Activated CD4-positive, alpha-beta T cell treated with anti-CD3 and anti-CD28 coated beads, Interleukin-2, amount 50 U/mL, for 16 hours (primary cell): ENCODE measurements around the gene C1QA.

Experiments used
- DNase-seq: peaks from one replicate; pipeline ENCODE4 v3.0.0-alpha.2; 2020

The C1QA gene

DNA sequence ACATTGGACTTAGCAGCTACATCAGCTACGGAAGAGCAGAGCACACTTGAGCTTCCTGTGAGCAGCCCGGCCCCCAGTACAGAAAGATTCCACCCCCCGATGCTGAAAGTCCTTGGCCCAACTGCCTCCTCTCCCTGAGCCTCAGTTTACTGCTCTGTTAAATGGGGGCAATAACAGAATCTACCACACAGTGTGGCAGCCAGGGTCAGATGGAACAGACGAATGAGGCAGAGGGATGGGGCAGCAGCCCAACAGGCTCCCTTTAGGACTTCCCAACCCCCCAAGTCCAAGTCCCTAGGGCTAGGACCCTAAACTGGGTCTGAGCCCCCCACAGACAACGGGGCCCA is 22.9 kb upstream of the C1QA start:
- no peak for DNase-seq

GRCh38 chr1:22613951-22614350 is 22.5 kb upstream of the C1QA start:
- DNase-seq = no peak

- no peak for DNase-seq
These were observed 20.5 kb upstream of the C1QA start for GRCh38 chr1:22615886-22616285.

DNA sequence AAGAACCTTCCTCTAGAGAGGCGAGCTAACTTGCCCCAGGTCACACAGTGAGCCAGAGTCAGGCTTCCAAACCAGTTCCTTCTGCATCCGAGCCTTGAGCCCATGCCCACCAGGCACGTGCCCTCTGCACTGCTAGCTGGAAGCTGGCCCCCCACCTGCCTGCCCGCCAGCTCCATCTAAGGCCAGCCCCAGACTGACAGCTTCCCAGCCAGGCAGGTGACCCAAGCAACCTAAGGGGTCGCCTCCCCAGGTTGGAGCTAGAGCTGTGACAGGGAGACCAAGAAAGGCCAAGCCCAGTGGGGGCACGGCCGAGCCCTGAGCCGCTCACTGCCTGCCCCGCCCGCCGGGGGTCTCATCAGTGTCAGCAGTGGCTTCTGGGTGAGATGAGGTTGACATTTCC is 19.9 kb upstream of the C1QA start:
- no peak for DNase-seq

- no peak for DNase-seq
These were observed 18.4 kb upstream of the C1QA start for GRCh38 chr1:22618056-22618455.

DNA sequence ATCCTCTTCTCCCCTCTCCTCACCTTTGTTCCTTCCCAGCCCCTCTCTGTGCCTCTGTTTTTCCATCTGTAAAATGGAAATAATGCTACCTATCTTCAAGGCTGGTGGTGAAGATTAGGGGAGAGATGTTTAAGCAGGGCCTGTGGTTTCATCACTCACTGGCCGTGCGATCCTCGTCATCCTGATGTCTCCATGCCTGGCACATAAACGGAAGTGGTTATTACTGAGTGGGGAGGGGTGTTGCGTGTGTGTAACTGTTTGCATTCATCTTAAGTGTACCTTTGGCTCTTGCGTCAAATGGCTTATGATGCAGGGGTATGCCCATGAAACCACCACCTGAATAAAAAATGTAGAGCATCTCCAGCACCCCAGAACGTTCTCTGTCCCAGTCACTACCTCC is 17.2 kb upstream of the C1QA start:
- DNase-seq = no peak

DNA sequence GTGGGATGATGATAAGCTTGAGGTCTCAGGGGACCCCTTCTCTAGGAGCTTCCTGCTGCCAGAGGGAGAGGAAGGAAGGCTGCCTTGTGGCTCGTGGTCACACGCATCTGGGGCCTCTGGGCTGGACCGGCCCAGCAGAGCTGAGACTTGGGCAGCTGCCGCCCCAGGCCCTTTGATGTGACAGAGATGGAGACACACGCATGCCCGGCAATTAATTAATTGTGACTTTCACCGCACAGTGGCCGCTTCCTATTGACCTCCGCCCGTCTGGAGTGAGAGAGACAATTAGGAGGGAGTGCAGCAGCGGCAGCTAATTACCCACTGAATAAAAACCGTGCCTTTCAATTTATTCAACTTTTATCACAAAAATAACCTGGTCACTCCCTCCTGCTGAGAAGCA is 16.6 kb upstream of the C1QA start:
- no peak for DNase-seq

DNA sequence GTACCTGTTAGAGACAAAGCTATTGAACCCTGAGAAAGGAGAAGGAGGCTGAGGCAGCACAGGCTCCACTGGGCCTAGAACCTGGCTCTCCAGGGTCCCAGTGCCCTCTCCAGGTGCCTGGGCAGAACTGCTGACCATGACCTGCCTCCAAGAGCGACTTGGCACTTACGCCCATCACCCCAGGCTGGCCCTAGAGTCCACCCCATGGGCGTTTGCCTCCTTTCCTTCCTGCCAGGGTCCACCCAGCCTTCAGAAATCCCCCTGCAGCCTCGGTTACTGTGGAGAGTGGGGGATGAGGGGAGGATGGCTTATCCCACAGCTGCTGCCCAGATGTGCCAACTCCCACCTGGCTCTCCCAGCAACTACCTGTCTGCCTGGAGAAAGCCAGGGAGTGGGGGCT is 14.7 kb upstream of the C1QA start:
- no peak for DNase-seq

GRCh38 chr1:22625262-22625925 is 11.0 kb upstream of the C1QA start:
- no peak for DNase-seq

- DNase-seq = no peak
These were observed 9.9 kb upstream of the C1QA start for GRCh38 chr1:22626237-22627157.

DNA sequence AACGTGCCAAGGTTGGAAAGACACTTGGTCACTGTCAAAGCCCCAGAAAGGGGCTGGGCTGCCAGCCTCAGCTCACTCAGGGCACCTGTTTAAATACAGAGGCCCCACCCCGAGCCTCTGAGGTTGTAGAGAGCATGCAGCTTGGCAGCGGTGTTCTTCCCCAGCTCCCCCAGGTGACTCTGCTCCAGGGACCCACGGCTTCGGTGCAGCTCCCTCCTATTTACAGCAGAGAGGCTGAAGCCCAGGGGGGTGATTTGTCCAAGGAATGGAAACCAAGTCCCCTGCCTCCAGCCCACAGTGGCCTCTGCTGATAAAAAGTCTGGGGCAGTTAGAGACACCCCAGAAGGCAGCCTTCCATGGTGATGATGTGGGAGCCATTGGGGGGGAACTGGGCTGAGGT is 9.1 kb upstream of the C1QA start:
- DNase-seq = no peak

DNA sequence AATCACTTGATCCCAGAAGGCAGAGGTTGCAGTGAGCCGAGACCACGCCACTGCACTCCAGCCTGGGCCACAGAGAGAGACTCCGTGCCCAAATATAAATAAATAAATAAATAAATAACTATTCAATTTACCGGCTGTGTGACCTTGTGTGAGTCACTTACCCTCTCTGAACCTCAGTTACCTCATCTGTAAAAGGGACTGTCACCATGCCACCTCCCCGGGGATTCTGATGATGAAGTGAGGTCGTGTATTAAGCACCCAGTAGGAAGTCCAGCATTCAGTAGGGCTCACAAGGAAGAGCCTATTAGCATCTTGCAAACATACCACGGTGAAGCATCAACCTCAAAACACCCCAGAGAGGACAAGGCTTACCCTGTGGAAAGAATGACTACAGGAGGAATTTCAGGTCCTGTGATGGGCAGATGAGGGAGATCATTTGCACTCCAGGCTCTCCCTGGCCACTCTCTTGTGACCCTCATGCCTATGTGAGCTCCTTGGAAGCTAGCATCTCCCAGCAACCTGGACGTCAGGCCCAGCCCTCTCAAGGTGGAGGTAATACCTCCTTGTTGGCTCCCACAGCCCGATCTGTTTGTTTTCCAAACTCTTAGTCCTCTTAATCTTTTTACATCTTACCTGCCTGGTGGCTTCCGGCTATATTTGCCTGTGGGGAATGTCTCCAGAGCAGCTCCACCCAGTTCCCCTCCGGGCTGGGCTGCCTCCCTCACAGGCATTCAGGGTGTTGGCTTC is 7.6 kb upstream of the C1QA start:
- DNase-seq = no peak

GRCh38 chr1:22629886-22630285 is 6.5 kb upstream of the C1QA start:
- DNase-seq = no peak

- DNase-seq = no peak
These were observed 2.5 kb upstream of the C1QA start for GRCh38 chr1:22633697-22634463.

DNA sequence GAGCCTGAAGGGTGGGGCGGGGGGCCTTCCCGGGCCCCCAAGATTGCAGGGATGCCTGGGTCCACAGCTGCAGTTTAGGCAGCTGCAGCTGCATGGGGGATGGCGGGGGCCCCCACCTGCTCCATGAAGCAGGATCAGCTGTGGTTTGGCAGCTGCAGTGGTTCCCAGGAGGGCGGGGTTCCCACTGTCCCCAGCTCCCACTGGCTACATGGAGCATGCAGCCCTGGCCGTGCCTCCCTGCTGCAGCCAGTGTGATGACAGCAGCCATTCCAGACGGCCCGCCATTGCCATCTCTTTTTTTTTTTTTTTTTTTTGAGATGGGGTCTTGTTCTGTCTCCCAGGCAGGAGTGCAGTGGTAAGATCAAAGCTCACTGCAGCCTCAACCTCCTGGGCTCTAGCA is 992 bp upstream of the C1QA start:
- no peak for DNase-seq

- DNase-seq = no peak
These were observed 499 bp downstream of the C1QA start for GRCh38 chr1:22636927-22637326.

GRCh38 chr1:22637907-22638445 is 1.5 kb downstream of the C1QA start:
- no peak for DNase-seq

DNA sequence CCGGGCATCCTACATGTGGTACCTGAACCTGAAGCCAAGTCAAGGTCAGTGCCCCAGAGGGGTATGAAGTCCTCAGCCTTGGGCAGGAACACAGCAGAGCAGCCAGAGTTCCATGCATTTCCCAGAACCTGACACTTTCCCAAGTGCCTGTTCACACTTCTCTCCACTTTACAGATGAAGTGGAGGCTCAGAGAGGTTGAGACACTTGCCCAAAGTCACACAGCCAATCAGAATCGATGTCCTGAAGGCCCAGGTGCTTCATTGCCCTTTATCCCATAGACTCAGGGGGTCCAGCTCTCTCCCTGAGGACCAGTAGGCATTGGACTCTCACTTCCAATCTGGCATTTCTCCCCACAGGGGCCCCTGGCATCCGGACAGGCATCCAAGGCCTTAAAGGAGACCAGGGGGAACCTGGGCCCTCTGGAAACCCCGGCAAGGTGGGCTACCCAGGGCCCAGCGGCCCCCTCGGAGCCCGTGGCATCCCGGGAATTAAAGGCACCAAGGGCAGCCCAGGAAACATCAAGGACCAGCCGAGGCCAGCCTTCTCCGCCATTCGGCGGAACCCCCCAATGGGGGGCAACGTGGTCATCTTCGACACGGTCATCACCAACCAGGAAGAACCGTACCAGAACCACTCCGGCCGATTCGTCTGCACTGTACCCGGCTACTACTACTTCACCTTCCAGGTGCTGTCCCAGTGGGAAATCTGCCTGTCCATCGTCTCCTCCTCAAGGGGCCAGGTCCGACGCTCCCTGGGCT is 2.2 kb downstream of the C1QA start:
- no peak for DNase-seq

DNA sequence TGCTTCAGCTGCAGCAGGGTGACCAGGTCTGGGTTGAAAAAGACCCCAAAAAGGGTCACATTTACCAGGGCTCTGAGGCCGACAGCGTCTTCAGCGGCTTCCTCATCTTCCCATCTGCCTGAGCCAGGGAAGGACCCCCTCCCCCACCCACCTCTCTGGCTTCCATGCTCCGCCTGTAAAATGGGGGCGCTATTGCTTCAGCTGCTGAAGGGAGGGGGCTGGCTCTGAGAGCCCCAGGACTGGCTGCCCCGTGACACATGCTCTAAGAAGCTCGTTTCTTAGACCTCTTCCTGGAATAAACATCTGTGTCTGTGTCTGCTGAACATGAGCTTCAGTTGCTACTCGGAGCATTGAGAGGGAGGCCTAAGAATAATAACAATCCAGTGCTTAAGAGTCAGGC is 2.9 kb downstream of the C1QA start:
- no peak for DNase-seq

GRCh38 chr1:22641247-22641646 is 4.8 kb downstream of the C1QA start:
- DNase-seq = no peak

DNA sequence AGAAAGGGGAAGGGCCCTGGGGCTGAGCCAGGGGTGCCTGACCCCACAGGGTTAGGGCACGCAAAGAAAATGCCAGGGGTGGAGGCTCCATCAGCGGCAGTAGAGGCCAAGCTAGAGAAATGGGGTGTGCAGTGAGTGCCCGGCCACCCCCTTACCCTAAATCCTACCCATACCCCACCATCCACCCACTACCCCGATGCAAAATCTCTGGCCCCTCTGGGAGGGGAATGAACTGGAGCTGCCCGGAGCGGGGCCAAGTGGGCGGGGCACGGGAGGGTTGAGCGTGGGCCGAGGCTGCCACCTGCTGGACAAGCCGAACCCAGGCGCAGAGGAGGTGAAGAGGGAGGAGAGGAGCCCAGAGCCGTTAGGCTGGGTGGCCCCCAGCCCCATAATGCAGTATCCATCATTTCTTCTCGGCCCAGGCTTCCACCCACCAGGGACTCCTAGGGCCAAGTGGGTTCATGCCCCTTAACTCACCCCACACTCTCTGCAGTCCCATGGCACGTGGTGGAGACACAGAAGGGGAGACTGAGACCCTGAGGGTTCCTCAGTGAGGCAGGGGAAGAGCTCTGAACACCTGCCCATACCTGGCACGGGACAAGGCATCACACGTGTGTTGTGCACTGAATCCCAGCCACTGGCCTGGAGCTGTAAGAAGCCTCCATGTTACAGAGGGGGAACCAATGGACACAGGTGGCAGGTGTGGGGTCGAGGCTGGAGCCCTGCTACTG is 5.6 kb downstream of the C1QA start:
- DNase-seq = peak; percentile 68
